NCI-H1092 (cell line): Measurements from ENCODE around the gene EPHA3.

Experiments
- DNase-seq: peaks from one replicate; lab custom pipeline; 2025; lab: John Stamatoyannopoulos, UW

EPHA3 gene

DNA sequence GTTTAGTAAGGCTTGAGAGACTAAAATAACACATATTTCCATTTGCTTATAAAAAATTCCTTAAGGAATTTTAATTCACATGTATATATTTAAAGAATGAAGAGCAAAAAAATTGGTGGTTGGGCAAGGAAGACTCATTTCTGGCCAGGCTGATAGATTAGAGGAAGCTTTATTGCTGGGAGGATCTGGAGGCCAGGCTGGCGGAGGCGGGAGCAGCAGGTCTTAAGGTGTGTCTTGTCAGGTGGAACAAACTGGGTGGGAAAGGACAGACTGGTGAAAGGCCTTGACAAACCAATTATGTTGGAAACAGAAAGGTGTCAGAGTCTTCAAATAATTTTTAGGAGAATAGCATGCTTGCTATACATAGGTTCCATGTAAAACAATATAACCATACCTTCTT, 124.7 kb downstream of the EPHA3 start:
- no peak for DNase-seq

DNA sequence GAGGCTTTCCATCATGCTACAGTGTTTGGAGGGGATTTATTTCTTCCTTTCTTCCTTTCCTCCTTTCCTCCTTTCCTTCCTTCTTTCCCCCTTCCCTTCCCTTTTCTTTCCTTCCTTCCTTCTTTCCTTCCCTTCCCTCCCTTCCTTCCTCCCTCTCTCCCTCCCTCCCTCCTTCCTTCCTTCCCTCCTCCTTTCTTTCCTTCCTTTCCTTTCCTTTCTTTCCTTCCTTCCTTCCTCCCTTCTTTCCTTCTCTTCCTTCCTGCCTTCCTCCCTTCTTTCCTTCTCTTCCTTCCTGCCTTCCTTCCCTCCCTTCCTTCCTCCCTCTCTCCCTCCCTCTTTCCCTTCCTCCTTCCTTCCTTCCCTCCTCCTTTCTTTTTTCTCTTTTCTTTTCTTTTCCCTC, 127.2 kb downstream of the EPHA3 start:
- DNase-seq, result no peak

DNA sequence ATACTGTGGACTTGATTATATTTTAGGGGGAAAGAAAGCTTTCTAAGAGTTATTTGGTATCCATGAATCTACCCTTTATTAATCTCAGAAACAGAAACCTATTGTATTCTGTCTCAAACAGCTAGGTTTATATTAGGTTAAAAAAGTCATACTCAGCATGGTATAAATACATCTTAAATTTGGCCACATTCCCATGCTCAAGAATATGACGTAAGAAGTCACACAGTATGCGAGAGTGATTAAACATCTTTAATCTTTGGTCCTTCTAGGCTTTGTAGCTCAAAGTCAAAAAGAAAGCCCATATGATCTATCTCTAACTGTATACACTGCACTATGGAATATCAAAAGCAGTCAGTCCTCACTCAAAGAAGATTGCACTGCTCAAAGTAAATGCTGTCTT, 131.4 kb downstream of the EPHA3 start:
- DNase-seq, result no peak

DNA sequence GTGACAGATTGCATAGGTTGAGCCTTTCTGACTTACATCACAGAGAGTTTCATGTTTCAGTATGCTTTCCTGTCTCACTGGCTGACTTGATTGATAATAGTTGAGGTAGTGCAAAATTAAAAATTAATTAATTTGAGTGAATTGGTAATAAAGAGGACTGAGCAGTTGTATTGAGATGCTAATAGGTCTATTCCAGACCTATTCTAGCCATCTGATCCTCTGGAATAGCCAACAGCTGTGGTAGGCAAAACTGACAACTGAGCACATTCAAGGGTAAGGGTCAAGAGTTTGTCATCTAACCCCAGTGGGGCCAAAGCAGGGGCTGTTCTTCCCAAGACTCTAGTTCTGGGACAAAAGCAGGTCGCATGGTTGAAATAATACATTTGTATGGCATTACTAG, 132.4 kb downstream of the EPHA3 start:
- no peak for DNase-seq

DNA sequence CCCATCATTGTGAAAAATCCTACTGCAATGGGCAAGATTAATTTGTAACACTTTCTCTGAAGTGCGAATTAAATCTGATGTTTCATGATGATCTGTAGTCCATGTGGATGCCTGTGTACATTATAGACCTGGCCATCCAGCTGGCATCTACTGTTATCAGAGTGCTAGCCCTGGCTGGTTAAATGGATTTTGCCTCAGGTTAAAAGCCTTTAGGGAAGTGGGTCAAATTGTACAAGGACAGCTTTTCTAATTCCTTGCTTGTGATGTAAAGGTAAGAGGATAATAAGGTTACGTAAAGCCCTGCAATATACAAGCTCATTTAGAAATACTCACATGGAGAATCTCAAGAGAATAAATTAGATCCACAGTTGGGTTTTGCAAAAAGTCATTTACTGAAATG, 138.2 kb downstream of the EPHA3 start:
- DNase-seq, result no peak

DNA sequence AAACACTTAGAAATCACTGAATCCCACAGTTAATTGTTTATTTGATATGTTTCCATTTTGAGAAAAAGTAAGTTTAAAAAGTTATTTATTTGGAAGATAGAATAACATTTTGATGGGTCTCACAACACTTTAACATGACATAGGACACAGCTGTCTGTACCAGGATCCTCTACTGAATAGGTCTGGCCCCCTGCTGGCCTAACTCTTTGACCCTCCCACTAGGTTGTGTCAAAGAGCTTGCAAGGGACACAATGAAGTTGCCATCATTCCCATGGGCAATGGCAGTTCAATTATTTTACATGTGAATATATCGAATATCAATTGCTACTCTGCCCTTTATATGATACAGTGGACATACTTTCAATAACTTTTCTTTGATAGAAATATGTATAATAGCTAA, 138.9 kb downstream of the EPHA3 start:
- DNase-seq, result no peak

DNA sequence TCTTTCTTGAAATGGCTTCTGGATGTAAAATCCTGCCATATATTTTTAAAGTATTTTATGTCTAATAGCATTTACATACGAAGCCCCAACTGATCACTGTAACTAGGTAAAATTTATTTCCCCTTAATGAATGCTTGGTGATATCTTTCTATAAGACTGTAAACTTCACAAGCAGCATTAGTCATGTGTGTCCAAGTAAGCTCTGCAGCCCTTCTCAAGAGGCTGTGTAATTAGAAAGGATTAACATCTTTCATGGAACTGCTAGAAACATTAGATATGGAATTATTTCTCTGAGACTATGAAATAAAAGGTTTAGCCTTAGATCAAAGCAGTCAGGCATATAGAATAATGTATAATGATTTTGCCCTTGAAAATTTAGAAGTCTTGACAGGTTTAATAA, 143.3 kb downstream of the EPHA3 start:
- DNase-seq, result no peak

DNA sequence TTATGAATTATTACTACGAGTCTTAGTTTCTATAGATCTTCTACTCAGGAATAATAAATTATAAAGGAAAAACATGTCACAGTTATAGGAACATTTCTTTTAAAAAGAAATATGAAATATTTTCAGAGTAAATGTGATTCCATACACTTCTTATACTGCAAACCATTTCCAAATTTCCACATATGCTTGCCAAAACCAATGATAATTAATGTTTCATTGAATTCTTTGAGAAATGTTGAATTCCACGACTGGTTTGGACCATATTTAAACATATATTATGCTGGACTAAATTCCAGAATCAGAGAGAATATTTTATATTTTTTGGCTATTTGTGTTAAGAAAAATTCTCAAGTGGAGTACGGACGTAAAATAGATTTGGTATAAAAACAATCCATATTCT, 144.6 kb downstream of the EPHA3 start:
- no peak for DNase-seq

DNA sequence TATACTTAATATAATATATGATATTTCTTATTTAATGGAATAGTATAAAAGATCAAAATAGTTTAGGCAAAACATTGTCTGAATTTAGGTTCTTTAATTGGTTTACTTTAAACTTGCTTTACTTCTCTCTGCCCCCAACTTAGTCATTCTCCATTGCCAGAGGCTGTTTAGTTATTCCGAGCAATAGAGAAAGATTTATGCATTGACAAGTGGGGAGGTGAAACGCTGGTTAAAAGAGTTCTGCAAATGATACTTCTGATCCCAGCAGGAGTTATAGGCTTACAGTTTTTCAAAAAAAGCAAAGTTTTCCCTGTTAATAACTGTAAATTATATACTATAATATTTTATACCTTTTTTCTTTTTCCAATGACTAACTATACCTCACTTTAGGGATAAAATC, 145.4 kb downstream of the EPHA3 start:
- no peak for DNase-seq

DNA sequence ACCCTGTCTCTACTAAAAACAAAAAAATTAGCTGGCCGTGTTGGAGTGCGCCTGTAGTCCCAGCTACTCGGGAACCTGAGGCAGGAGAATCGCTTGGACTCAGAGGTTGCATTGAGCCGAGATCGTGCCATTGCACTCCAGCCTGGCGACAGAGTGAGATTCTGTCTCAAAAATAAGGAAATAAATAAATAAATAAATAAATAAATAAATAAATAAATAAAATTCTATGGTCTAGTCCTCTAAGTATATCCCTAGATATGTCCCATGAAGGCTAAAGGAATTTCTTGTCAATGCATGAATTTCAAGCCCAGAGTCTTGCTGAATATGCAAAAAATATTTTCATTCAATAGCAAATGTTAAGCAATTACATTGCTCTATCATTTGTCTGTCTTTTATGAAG, 149.0 kb downstream of the EPHA3 start:
- DNase-seq, result no peak

DNA sequence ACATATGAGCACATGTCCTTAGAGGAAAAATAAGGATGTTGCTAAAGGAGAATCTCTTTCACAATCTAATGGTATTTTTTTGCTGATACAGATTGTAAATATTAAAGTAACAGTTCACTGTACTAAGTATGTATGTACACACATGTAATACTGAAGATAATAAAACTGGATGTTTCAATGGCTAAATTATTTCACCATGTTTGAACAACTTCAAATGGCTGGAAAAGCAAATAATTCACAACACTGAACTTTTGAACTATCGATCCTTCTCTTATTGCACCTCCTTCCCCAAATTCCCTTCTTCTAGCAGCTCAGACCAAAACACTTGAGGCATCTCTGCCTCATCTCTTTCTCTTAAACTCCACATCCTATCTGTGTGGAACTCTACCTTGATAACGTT, 149.5 kb downstream of the EPHA3 start:
- DNase-seq, result no peak

DNA sequence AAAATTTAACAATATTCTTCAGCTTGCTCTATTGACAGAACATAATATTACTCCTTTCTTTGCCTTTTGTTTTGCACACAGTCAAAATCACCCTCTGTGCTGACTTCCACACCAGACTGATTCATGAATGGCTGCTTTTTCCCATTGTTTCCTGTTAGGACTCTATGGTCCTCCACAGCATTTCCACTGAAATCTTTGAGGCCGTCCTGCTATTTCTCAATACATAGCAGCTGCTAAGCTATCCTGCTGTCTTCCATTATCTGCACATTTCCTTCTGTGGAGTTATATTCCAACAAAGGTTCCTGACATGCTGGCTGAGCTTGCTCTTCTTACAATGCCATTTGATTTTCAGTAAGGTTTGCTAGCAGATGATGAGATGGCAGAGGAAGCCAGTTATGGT, 153.3 kb downstream of the EPHA3 start:
- DNase-seq, result no peak

DNA sequence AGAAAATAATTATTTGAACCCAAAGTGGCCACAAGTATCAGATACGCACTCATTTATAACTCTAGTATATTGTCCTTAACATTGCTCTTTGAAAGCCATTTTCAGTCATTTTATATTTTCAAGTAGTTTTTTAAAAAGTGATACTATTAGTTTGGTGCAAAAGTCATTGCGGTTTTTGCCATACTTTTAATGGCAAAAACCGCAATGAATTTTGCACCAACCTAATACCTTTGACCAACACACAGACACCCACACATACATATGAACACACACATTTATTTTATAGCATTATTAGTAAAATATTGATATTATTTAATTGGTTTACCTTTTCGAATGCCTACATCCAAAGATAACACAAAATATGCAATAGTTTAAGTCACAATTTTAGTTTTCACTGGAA, 154.3 kb downstream of the EPHA3 start:
- no peak for DNase-seq

DNA sequence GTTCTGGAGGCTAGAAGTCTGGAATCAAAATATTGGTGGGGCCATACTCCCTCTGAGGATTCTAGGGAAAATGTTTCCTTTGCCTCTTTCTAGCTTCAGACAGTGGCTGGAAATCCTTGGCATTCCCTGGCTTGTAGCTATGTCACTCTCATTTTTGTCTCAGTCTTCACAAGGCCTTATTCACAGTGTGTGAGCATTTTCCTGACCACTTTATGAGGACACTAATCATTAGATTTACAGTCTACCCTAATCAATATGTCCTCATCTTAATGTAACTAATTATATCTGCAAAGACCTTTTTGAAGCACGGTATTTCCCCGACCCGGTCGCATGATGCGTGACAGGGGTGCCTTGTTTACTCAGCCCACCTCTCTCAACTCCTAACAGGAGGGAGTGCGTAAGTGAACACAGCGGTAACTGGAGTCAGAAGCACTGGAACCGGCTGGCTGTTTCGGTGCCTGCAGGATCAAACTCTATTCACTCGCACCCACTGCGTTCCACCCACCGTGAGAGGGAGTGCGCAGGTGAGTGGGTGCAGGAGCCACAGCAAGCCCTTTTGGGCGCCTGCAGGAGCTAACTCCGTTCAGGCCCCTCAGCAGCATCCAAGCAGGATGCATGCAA, 155.0 kb downstream of the EPHA3 start:
- DNase-seq, result no peak

DNA sequence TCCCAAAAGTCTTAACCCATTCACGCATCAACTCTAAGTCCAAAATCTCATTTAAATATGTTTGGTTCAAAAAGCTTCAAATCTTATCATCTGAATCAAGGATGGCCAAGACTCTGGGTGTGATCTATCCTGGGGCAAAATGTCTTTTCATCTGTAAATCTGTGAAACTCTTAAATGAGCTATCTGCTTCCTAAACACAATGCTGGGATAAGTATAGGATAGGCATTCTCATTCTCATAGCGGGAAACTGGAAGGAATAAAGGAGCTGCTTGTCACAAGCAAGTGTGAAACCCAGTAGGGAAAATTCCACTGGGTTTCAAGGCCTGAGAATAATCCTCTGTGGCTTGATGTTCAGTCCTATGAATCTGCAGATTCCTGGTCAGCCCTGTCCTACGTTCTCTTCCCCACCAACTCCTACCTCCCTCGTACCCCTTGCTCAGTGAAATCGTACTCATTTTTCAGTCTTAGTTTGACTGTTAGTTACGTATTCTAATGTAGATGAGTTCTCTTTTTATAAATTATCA, 156.7 kb downstream of the EPHA3 start:
- no peak for DNase-seq

DNA sequence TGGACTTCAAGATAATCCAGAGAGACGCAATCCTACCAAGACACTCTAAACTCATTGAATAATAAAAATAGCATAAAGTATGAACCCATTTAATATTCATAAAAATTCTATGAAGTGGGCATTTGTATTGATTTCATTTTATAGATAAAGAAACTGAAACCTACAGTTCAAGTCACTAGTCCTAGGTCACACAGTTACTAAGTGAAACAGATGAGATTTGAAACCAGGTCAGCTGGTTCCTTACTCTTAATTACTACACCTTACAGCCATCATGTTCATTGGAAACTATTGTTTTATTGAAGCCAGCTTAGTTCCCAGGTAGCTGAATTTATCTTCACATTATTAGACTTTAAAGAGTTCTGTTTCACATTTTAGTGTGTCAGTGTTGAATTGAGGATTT, 158.7 kb downstream of the EPHA3 start:
- no peak for DNase-seq

DNA sequence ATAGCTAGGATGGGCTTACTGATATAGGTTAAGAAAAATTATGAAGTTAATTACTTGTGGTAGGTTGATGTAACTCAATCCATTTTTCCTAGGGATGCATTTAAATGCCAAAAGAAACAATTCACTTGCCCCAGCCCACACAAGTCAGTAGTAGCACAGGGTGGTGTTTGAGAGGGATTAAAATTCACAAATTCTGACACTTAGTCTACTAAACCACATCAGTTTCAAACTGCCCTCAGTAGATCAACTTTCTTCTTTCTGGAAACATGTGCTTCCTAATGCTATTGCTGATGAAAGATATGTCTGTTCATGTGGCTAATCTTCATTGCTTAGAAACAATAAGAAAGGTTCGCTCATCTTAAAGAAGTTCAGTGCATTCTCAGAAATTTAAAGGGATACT, 160.6 kb downstream of the EPHA3 start:
- no peak for DNase-seq

DNA sequence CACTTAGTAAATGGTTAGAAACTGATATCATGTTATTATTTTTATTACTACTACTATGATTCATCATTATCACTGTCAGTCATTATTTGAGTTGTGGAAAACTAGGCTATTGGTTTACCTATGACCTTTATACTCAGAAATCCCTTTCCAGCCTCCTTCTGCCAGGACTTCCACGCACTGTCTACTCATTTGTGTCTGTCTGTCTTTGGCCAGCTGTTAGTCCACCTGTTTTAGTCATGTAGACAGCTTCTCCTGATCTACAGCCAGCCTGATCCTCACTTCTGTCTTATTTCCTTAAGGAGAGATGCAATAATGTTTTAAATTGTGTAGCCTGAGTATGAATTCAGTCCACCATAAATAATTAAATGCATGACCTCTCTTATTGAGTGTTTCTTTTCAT, 162.8 kb downstream of the EPHA3 start:
- no peak for DNase-seq

DNA sequence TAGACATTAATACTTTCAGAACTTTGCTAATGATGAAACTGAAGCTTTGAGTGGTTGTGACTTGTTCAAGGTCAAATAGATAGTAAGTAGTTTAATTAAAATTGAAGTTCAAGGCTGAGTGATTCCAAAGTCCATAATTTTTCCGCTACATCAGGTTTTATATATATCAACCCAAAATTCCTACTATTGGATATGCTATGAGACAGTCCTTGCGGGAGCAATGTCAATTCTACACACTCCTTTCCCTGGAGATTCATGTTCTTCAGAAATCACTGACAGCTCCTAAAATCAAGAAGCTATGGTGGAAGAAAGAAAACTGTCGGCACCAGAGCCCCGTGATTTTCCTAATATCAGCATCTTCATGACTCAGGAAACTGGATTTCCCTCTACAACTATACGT, 167.6 kb downstream of the EPHA3 start:
- DNase-seq, result no peak

DNA sequence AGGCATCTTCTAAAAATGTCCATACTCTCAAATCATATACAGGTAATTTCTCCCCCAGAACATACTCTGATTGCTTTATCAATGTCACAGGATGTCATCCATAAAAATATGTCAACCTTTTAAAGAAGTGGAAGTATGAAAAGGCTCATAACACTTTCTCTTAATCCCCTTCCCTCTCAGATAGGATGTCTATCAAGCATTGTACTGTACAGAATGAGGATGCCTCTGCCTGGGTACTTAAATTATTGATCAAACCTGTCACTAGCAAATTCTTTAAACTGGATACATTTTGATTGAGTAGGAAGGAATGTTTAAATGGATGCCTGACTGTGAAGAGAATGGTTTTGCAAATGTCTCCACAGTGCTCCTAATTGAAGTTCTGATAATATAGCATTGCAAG, 168.7 kb downstream of the EPHA3 start:
- DNase-seq, result no peak

DNA sequence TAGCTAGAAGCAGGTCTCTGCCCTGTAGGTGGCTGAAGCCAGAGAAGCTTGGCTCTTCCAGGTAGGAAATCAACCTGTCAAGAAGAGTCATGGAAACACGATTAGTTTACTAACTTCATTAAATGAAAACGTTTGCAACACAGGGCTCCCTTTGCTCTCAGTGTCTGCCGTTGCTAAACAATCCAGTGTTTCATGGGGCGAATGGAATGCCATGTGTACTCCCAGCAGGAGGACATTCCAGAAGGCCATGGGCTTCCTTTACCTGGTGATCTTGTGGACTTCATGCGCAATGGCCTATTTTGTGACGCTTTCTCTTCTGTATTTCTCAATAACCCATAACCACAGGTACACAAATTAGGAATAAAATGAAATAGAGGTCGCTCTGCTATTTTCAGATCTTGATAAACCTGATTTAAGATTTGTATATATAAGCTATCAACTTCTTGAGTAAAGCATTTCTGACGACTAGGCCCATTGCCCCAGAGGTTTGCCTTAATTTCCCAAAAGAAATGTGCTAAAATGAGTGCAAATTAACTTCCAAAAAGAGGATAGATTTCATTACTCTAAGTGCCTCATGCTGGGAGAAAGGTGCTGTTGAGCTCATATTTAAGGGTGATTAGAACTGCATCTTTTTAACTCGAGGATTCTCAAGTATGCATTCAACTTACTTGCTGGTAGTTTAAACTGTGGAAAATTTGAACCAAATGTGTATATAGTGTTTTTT, 171.0 kb downstream of the EPHA3 start:
- DNase-seq, result no peak

DNA sequence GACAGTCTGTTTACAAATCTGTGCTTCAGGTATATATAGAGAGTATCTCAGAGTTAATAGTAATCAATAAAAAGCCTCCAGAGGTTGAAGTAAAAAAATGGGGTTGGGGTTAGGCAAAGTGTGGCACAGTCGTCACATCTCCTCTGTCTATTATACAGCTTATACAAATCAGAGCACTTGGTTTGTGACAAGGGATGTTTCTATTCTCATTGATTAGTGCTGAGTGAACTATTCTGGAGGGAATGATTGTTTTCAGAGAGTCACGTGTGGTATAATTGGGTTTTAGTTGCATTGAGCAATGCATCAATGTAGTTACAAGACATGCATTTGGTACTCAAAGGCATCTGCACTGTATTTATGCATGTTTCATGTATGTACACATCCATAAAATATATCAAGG, 172.9 kb downstream of the EPHA3 start:
- no peak for DNase-seq

DNA sequence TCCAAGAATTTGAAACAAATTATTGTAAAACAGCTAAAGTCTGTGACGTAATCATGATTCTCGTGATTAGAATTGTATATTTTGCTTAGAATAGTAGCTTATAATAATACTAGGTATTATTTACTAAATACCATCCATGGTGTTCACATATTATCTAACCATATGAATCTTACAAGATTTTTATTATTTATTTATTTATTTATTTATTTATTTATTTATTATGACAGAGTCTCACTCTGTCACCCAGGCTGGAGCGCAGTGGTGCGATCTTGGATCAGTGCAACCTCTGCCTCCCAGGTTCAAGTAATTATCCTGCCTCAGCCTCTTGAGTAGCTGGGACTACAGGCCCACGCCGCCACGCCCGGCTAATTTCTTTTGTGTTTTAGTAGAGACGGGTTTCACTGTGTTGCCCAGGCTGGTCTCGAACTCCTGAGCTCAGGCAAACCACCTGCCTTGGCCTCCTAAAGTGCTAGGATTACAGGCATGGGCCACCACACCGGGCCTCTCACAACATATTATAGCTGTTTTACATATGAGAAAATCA, 173.5 kb downstream of the EPHA3 start:
- DNase-seq, result no peak
